Measurements from ENCODE around the gene ABI2.

GRCh38 chr2:203347375-203347774, 19.2 kb downstream of the ABI2 start:
- TF ChIP-seq, protein P1, sequence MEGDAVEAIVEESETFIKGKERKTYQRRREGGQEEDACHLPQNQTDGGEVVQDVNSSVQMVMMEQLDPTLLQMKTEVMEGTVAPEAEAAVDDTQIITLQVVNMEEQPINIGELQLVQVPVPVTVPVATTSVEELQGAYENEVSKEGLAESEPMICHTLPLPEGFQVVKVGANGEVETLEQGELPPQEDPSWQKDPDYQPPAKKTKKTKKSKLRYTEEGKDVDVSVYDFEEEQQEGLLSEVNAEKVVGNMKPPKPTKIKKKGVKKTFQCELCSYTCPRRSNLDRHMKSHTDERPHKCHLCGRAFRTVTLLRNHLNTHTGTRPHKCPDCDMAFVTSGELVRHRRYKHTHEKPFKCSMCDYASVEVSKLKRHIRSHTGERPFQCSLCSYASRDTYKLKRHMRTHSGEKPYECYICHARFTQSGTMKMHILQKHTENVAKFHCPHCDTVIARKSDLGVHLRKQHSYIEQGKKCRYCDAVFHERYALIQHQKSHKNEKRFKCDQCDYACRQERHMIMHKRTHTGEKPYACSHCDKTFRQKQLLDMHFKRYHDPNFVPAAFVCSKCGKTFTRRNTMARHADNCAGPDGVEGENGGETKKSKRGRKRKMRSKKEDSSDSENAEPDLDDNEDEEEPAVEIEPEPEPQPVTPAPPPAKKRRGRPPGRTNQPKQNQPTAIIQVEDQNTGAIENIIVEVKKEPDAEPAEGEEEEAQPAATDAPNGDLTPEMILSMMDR (IDR thresholded peaks at IDR 0.05): no peak
- no peak for TF ChIP-seq EP300 (IDR thresholded peaks at IDR 0.05)

Measured in ovary (tissue), 3 donors.